Trophoblast cell (in vitro differentiated cells and primary cell): ENCODE data around the gene PBX4.

Source experiments
- DNase-seq, 2 donors: peaks; one replicate each; pipeline ENCODE4 v3.0.0-alpha.2; 2016
- H2AFZ ChIP-seq: 2 replicates; pipeline ENCODE4 v1.6.1; 2013; ENCODE audit warnings: low read length, moderate library complexity, mild to moderate bottlenecking; ENCODE audit not compliant: insufficient read depth, poor library complexity
- H2AK5ac ChIP-seq: 2 replicates; pipeline ENCODE4 v1.6.1; 2013; ENCODE audit warnings: mild to moderate bottlenecking, low read length
- H2BK120ac ChIP-seq: 2 replicates; pipeline ENCODE4 v1.6.1; 2013; ENCODE audit warnings: low read length, mild to moderate bottlenecking, moderate library complexity; ENCODE audit not compliant: insufficient read depth, poor library complexity
- H2BK12ac ChIP-seq: 2 replicates; pipeline ENCODE4 v1.6.1; 2013; ENCODE audit warnings: mild to moderate bottlenecking, low read length, moderate library complexity
- H2BK5ac ChIP-seq: 2 replicates; pipeline ENCODE4 v1.6.1; 2013; ENCODE audit warnings: low read length, low read depth, moderate library complexity, mild to moderate bottlenecking; ENCODE audit not compliant: poor library complexity
- H3K14ac ChIP-seq: 2 replicates; pipeline ENCODE4 v1.6.1; 2013; ENCODE audit warnings: mild to moderate bottlenecking, low read length
- H3K18ac ChIP-seq: 2 replicates; pipeline ENCODE4 v1.6.1; 2013; ENCODE audit warnings: mild to moderate bottlenecking, low read length
- H3K23ac ChIP-seq: 2 replicates; pipeline ENCODE4 v1.6.1; 2013; ENCODE audit warnings: low read length
- H3K27ac ChIP-seq: 2 replicates; pipeline ENCODE4 v1.5.1; 2013; ENCODE audit warnings: low read depth, mild to moderate bottlenecking, inconsistent platforms, low read length, moderate library complexity
- H3K27me3 ChIP-seq: 2 replicates; pipeline ENCODE4 v1.6.1; 2013; ENCODE audit warnings: inconsistent platforms, mild to moderate bottlenecking, low read length, moderate library complexity; ENCODE audit not compliant: insufficient read depth
- H3K36me3 ChIP-seq, 2 experiments: 1 replicate in 1 of 2; 2 replicates in 1 of 2; pipeline ENCODE4 v1.6.1; 2013; ENCODE audit warnings: low read length in 2 of 2, mild to moderate bottlenecking in 2 of 2, moderate library complexity in 1 of 2; ENCODE audit not compliant: insufficient read depth in 2 of 2, control insufficient read depth in 1 of 2
- H3K4ac ChIP-seq: 2 replicates; pipeline ENCODE4 v1.6.1; 2013; ENCODE audit warnings: low read depth, mild to moderate bottlenecking, low read length, moderate library complexity
- H3K4me1 ChIP-seq, 2 experiments: 1 replicate in 1 of 2; 2 replicates in 1 of 2; pipeline ENCODE4 v1.6.1; 2013; ENCODE audit warnings: low read length in 2 of 2, mild to moderate bottlenecking in 2 of 2, moderate library complexity in 1 of 2; ENCODE audit not compliant: insufficient read depth in 2 of 2, control insufficient read depth in 1 of 2
- H3K4me2 ChIP-seq: 2 replicates; pipeline ENCODE4 v1.6.1; 2013; ENCODE audit warnings: inconsistent platforms, mild to moderate bottlenecking, low read length, moderate library complexity
- H3K4me3 ChIP-seq: 2 replicates; pipeline ENCODE4 v1.5.1; 2013; ENCODE audit warnings: mild to moderate bottlenecking, low read depth, low read length, inconsistent platforms
- H3K79me1 ChIP-seq: one replicate; pipeline ENCODE4 v1.6.1; 2013; ENCODE audit warnings: low read length
- H3K79me2 ChIP-seq: 2 replicates; pipeline ENCODE4 v1.6.1; 2013; ENCODE audit warnings: low read length, mild to moderate bottlenecking; ENCODE audit not compliant: control insufficient read depth, insufficient read depth, poor library complexity
- H3K9ac ChIP-seq: 2 replicates; pipeline ENCODE4 v1.6.1; 2013; ENCODE audit warnings: mild to moderate bottlenecking, low read length
- H3K9me3 ChIP-seq: 2 replicates; pipeline ENCODE4 v1.6.1; 2013; ENCODE audit warnings: low read depth, mild to moderate bottlenecking, control low read depth, inconsistent platforms, low read length; ENCODE audit not compliant: insufficient read depth
- H4K12ac ChIP-seq: 2 replicates; pipeline ENCODE4 v1.6.1; 2013; ENCODE audit warnings: low read depth, mild to moderate bottlenecking, low read length, moderate library complexity
- H4K8ac ChIP-seq: 2 replicates; pipeline ENCODE4 v1.6.1; 2013; ENCODE audit warnings: low read depth, mild to moderate bottlenecking, low read length, moderate library complexity
- H4K91ac ChIP-seq: one replicate; pipeline ENCODE4 v1.6.1; 2013; ENCODE audit warnings: low read depth, mild to moderate bottlenecking, low read length, moderate library complexity
- WGBS: extraction: QIAGEN DNeasy Blood & Tissue Kit; methylation state at CpG from one replicate; pipeline ENCODE4 v1.1.7; 2013; ENCODE audit warnings: missing lambda C conversion rate; ENCODE audit not compliant: insufficient read length, insufficient coverage; ENCODE audit errors: extremely low coverage; 5-methylcytosine and 5-hydroxymethylcytosine counted together

Gene PBX4

DNA sequence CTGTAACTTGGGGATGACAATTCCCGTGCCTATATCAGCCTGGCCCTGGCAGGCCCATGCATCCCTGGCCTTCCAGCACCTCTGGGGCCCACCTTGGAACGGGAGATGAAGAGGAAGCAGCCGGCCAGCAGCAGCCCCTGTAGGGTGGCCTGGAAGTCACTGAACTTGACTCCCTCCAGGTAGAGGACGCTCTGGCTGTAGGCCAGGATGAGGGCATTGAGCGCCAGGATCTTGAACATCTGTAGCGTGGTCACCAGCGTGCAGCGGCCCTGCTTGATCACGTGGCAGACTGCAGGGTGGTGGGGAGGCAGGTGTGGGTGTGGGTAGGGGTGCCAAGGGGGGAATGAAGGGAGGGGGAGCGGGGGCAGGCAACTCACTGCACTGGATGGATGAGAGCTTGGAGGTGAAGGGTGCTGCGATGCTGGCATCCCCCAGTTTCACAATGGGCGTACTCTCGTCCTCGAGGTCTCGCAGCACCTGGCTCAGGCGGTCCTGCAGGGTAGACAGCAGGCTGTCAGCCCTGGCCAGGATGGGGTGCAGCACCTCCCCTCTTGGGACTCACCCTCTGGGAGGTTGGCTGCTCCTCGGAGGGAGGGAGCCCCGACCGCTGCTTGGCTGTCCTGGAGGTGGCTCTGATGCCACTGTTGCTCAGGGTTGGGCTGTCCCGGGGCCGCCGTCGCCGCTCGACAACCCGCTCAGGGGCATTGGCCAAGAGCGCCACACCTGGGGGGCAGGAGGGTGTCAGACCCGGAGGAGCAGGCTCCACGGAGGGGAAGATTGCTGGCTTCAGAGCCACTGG, 28.7 kb upstream of the PBX4 start:
- Histone ChIP-seq H3K18ac (no peak overlapping the region), H3K36me3 (peaks cover 62 to 65% of the 10 kb centered on the region in 2 experiments), H3K27me3 (no peaks in the 10 kb centered on the region), H4K91ac (no peak overlapping the region), H3K27ac (no peak overlapping the region), H3K4me1 (peaks cover 3 to 5% of the 10 kb centered on the region in 2 experiments), H2BK12ac (no peak overlapping the region), H3K4me3 (no peak overlapping the region), H3K14ac (no peak overlapping the region), H3K9ac (no peak overlapping the region), H3K9me3 (peaks cover 4% of the 10 kb centered on the region), H2BK5ac (no peak overlapping the region), H2BK120ac (no peak overlapping the region), H3K23ac (no peak overlapping the region), H3K79me2 (peaks cover 2% of the 10 kb centered on the region), H3K4me2 (no peak overlapping the region), H2AK5ac (no peak overlapping the region), H2AFZ (no peak overlapping the region), H4K8ac (no peak overlapping the region), H3K79me1 (peaks cover 11% of the 10 kb centered on the region), H4K12ac (no peak overlapping the region), H3K4ac (no peak overlapping the region)
- WGBS: no CpG with 5 or more reads among the region's 29 CpGs
- no peak for DNase-seq

DNA sequence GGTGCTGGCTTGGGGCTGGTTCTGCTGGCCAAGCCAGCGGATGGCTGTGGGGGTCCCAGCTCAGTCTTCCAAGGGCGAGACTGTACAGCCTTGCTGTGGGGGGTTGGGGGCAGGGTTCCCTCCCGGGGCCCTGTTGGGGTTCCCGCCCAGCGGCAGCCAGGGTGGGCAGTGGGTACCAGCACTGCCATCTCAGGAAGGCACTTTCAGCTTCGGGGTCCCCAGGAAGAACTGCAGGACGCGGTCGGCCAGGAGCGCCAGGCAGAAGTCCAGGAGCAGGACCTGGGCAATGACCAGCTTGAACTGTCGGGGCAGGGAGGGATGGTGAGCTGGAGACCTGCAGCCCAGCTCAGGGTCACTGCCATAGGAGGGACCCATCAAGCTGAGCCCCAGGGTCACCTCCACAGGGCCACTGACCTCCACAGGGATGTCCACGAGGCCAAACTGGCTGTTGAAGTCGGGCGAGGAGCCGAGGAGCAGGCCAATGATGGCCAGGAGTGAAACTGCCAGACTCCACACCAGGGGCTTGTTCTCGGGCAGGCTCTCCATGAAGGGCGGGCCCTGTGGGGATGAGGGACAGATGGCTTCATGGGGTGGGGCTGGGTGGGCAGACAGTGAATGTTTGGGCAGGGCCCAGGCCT, 26.9 kb upstream of the PBX4 start:
- no peak overlapping the region for H3K23ac ChIP-seq
- H3K27ac ChIP-seq: no peak overlapping the region
- no CpG with 5 or more reads among the region's 17 CpGs for WGBS
- no peak overlapping the region for H3K14ac ChIP-seq
- peaks cover 50 to 53% of the 10 kb centered on the region in 2 experiments for H3K36me3 ChIP-seq
- H2BK120ac ChIP-seq: no peak overlapping the region
- no peak overlapping the region for H4K8ac ChIP-seq
- H3K79me2 ChIP-seq: peaks cover 2% of the 10 kb centered on the region
- no peak overlapping the region for H3K4ac ChIP-seq
- no peaks in the 10 kb centered on the region for H3K27me3 ChIP-seq
- H3K4me2 ChIP-seq: no peak overlapping the region
- H2AFZ ChIP-seq: no peak overlapping the region
- H3K9me3 ChIP-seq: peaks cover 4% of the 10 kb centered on the region
- no peak overlapping the region for H4K91ac ChIP-seq
- no peak overlapping the region for H3K18ac ChIP-seq
- H3K4me3 ChIP-seq: no peak overlapping the region
- peaks cover 3 to 5% of the 10 kb centered on the region in 2 experiments for H3K4me1 ChIP-seq
- no peak overlapping the region for H3K9ac ChIP-seq
- DNase-seq: no peak
- H2AK5ac ChIP-seq: no peak overlapping the region
- no peak overlapping the region for H2BK12ac ChIP-seq
- no peak overlapping the region for H4K12ac ChIP-seq
- H3K79me1 ChIP-seq: peaks cover 11% of the 10 kb centered on the region
- H2BK5ac ChIP-seq: no peak overlapping the region

DNA sequence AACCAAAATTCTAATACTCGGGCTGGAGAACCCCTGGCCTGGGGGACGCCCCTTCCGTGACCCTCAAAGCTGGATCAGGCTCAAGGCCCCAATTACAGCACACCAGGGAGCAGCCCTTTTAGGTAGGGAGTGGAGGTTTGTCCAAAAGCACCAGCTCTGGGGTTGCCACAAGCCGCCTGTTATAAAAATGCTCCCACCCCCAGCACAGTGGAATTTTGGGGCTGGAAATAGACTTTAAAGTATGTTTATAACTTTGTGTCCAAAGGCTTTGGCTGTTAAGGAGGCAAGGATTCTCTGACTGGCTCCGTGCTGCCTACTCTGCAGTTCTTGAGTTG, 25.5 kb upstream of the PBX4 start:
- H2AK5ac ChIP-seq: no peak overlapping the region
- DNase-seq: no peak
- H3K9ac ChIP-seq: no peak overlapping the region
- no peak overlapping the region for H3K14ac ChIP-seq
- H4K12ac ChIP-seq: no peak overlapping the region
- H3K9me3 ChIP-seq: no peaks in the 10 kb centered on the region
- H3K27ac ChIP-seq: no peak overlapping the region
- peaks cover 11% of the 10 kb centered on the region for H3K79me1 ChIP-seq
- H2BK12ac ChIP-seq: no peak overlapping the region
- H3K79me2 ChIP-seq: peaks cover 2% of the 10 kb centered on the region
- H3K4me3 ChIP-seq: no peak overlapping the region
- no peak overlapping the region for H2BK120ac ChIP-seq
- H3K4me2 ChIP-seq: peak overlapping the region; percentile 98
- H3K18ac ChIP-seq: no peak overlapping the region
- H4K91ac ChIP-seq: no peak overlapping the region
- H2BK5ac ChIP-seq: no peak overlapping the region
- H3K36me3 ChIP-seq: peaks cover 47% of the 10 kb centered on the region in 2 experiments
- no peak overlapping the region for H4K8ac ChIP-seq
- H2AFZ ChIP-seq: no peak overlapping the region
- H3K23ac ChIP-seq: no peak overlapping the region
- WGBS: no CpG with 5 or more reads among the region's 5 CpGs
- H3K27me3 ChIP-seq: no peaks in the 10 kb centered on the region
- no peak overlapping the region for H3K4ac ChIP-seq
- peaks cover 3 to 5% of the 10 kb centered on the region in 2 experiments for H3K4me1 ChIP-seq

DNA sequence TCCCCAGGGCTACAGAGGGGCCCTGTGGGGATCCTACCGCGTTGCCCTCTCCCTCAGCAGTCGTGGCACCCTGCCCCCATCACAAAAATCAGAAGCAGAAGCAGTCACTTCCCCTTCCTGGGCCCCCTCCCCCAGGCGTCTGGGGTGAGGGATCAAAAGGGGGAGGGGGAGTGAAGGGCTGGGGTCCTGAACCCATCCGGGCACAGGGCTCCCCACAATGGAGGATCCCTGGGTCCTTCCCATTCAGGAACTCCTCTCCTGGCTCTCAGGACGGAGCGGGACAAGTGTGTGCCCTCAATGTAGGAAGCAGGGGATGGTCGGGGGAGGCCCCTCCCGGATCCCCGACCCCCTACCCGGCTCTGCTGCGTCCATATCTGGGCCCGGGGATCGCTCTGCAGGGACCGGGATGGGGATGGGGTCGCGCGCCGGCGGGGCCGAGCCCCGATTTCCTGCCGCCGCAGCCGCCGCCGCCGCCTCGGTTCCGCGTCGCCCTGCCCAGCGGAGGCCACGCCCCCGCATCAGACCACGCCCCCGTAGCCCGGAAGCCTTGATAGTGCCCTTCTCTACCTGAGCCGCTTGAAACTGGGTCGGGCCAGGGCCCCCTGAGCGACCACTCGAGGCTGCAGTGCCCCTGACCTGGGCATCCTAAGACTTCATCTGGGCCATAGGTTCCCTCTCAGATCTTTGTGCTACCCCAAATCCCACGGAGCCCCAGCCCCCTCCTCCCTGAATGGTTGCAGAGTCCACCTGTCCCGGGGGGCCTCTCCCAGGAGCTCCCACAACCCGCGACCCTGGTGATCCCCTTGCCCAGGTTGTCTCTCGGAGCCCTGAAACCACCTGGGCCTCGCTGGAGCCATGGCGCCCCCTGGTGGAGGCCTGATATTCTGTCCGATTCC, 24.9 kb upstream of the PBX4 start, which contains the start of gene GMIP:
TSS of gene GMIP (minus strand) at position 500 of the 896 bp plus-strand sequence. CDS start at position 372, 128 bp downstream.
- WGBS: no CpG with 5 or more reads among the region's 50 CpGs
- peaks cover 46% of the 10 kb centered on the region in 2 experiments for H3K36me3 ChIP-seq
- H3K79me1 ChIP-seq: peaks cover 11% of the 10 kb centered on the region
- H3K27me3 ChIP-seq: no peaks in the 10 kb centered on the region
- peak within 1 kb of the TSS; percentile 83 for H3K9ac ChIP-seq
- DNase-seq: peak; percentile 74 to 84
- peak within 1 kb of the TSS; percentile 20 for H4K12ac ChIP-seq
- peak within 1 kb of the TSS; percentile 55 for H3K27ac ChIP-seq
- H2BK12ac ChIP-seq: no peak within 1 kb of the TSS
- peak within 1 kb of the TSS; percentile 18 for H3K18ac ChIP-seq
- no peak within 1 kb of the TSS for H3K23ac ChIP-seq
- peak within 1 kb of the TSS; percentile 49 for H3K4ac ChIP-seq
- peak within 1 kb of the TSS; percentile 40 for H4K91ac ChIP-seq
- H2BK120ac ChIP-seq: peak within 1 kb of the TSS; percentile 15
- H3K4me2 ChIP-seq: peak within 1 kb of the TSS; percentile 98
- peaks cover 2% of the 10 kb centered on the region for H3K79me2 ChIP-seq
- peak within 1 kb of the TSS; percentile 85 for H3K4me3 ChIP-seq
- peak within 1 kb of the TSS; percentile 32 for H2AK5ac ChIP-seq
- peak within 1 kb of the TSS; percentile 53 for H2AFZ ChIP-seq
- peak within 1 kb of the TSS; percentile 24 for H2BK5ac ChIP-seq
- peak within 1 kb of the TSS; percentile 86 for H3K14ac ChIP-seq
- peak within 1 kb of the TSS; percentile 73 for H4K8ac ChIP-seq
- peaks cover 3 to 5% of the 10 kb centered on the region in 2 experiments for H3K4me1 ChIP-seq
- H3K9me3 ChIP-seq: no peaks in the 10 kb centered on the region
